HEK293T (cell line): Measurements from ENCODE around the gene CADM1.

Source experiments
- ARNT ChIP-seq: fragments of 450-650 bp; IDR thresholded peaks from 2 replicates; pipeline ENCODE4 v1.6.1; 2017; ENCODE audit warnings: mild to moderate bottlenecking
- BHLHE40 ChIP-seq: fragments of 450-650 bp; IDR thresholded peaks from 2 replicates; pipeline ENCODE4 v1.6.1; 2016; ENCODE audit warnings: mild to moderate bottlenecking, moderate library complexity, borderline replicate concordance
- FOXA1 ChIP-seq: fragments of 450-650 bp; IDR thresholded peaks from 2 replicates; pipeline ENCODE4 v1.6.1; 2016; ENCODE audit warnings: mild to moderate bottlenecking
- FOXK2 ChIP-seq: fragments of 450-650 bp; IDR thresholded peaks from 2 replicates; pipeline ENCODE4 v1.6.1; 2016; ENCODE audit warnings: mild to moderate bottlenecking
- FOXM1 ChIP-seq: fragments of 450-650 bp; IDR thresholded peaks from 2 replicates; pipeline ENCODE4 v1.6.1; 2017; ENCODE audit warnings: mild to moderate bottlenecking, borderline replicate concordance
- L3MBTL2 ChIP-seq: fragments of 450-650 bp; conservative IDR thresholded peaks from 2 replicates; pipeline ENCODE4 v1.6.1; 2016; ENCODE audit warnings: mild to moderate bottlenecking
- LEF1 ChIP-seq: fragments of 450-650 bp; IDR thresholded peaks from 2 replicates; pipeline ENCODE4 v1.6.1; 2017; ENCODE audit warnings: mild to moderate bottlenecking, borderline replicate concordance
- NFRKB ChIP-seq: fragments of 450-650 bp; IDR thresholded peaks from 2 replicates; pipeline ENCODE4 v1.6.1; 2016; ENCODE audit warnings: mild to moderate bottlenecking, moderate library complexity
- PKNOX1 ChIP-seq: fragments of 450-650 bp; IDR thresholded peaks from 2 replicates; pipeline ENCODE4 v1.6.1; 2016
- SP1 ChIP-seq: fragments of 450-650 bp; IDR thresholded peaks from 2 replicates; pipeline ENCODE4 v1.6.1; 2017
- SUZ12 ChIP-seq: fragments of 450-650 bp; IDR thresholded peaks from 2 replicates; pipeline ENCODE4 v1.6.1; 2016; ENCODE audit warnings: mild to moderate bottlenecking
- TARDBP ChIP-seq: fragments of 450-650 bp; IDR thresholded peaks from 2 replicates; pipeline ENCODE4 v1.6.1; 2016
- ZNF384 ChIP-seq: fragments of 450-650 bp; IDR thresholded peaks from 2 replicates; pipeline ENCODE4 v1.6.1; 2016

GRCh38 chr11:115247361-115247760 lies 256.9 kb downstream of the CADM1 start:
- TF ChIP-seq L3MBTL2 (no peak), NFRKB (no peak), PKNOX1 (no peak), FOXA1 (no peak), ZNF384 (no peak), BHLHE40 (no peak), ARNT (no peak), LEF1 (no peak), SP1 (no peak), SUZ12 (no peak), FOXM1 (no peak), TARDBP (no peak), FOXK2 (no peak)
